Measurements from ENCODE around the gene SERINC1. TPM values are rescaled to one million over a fixed set of nuclear protein-coding genes. Genes with fewer than 3 reads are reported as not detected.

SERINC1 gene
- total RNA-seq, 1 donor from 2014 or later = 392 TPM

DNA sequence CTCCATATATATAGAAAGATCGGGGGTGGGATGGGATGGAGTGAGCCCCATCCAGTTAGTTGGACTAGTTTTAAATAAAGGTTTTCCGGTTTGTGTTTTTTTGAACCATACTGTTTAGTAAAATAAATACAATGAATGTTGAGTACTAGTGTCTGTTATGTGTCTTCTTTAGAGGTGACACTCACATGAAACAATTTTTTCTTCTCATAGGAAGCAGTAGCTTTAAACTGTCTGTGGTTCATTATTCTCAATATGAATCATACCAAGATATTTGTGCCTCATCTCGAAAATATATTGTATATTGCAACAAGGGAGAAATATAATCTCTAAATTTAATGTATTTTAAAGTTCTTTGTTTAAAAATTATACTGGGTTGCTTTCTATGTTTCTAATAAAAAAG is 38.8 kb downstream of the SERINC1 start:
- no peak for DNase-seq (ENCODE audit: low read depth)

DNA sequence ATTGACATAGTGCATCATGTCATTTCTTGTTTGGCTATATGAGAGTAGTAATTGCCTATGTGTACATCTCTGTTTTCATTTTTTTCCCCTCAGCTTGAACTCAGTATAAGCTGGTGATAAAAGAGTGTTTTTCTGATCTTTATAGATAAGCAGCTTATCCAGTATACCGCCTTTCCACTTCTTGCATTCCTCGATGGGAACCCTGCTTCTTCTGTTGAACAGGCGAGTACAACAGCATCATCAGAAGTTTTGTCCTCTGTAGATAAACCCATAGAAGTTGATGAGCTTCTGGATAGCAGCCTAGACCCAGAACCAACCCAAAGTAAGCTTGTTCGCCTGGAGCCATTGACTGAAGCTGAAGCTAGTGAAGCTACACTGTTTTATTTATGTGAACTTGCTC is 39.8 kb downstream of the SERINC1 start:
- no peak for DNase-seq (ENCODE audit: low read depth)

DNA sequence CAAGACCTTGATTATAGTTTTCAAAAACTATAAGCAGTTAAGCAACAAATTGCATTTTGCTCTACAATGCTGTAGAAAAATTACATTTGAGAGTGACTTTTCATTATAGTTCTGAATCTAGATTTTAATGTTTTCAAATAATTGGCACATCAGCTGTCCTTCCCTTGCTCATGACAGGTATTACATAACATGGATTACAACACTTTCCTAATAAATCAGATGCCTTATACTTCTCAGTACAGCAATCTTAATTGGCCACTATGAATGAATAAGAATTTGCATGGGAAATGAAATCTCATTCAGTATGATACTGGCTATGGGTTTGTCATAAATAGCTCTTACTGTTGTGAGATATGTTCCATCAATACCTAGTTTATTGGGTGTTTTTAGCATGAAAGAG is 42.3 kb downstream of the SERINC1 start:
- no peak for DNase-seq (ENCODE audit: low read depth)

DNA sequence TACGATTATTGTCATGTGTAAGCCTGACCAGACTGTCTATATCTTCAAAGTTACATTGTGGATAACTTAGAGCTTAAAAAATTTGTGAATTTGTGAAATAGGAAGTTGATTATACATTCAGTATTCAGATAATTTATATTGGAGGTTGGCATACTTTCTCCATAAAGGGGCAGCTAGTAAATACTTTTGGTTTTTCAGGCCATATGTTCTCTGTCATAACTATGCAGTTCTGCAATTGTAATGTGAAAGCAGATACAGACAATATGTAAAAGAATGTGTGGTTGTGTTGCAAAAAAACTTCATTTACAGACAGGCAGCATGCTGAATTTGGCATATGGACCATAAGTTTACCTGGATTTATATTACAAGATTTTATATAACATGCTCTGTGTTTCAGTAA is 42.8 kb downstream of the SERINC1 start:
- no peak for DNase-seq (ENCODE audit: low read depth)

- DNase-seq (ENCODE audit: low read depth) = no peak
Measured at GRCh38 chr6:122426597-122426996, 45.0 kb downstream of the SERINC1 start.

DNA sequence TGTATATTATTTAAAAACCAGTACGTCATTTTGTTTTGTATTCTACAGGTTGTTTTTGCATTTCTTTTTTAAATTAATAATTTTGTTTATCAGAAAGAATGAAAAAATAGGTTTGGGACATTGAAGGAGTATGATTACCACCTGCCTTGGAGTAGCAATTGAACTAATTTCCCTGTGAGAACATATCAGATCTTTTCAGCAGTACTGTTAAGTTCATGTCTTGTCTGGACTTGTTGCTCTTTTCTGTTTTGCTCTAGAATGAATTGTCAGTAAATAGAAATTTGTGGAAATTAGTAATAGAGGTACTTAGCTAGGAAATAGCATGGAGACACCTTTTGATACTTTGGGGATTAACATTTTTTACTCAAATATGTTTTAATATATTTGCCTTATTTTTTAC is 47.9 kb downstream of the SERINC1 start:
- DNase-seq (ENCODE audit: low read depth) = no peak

DNA sequence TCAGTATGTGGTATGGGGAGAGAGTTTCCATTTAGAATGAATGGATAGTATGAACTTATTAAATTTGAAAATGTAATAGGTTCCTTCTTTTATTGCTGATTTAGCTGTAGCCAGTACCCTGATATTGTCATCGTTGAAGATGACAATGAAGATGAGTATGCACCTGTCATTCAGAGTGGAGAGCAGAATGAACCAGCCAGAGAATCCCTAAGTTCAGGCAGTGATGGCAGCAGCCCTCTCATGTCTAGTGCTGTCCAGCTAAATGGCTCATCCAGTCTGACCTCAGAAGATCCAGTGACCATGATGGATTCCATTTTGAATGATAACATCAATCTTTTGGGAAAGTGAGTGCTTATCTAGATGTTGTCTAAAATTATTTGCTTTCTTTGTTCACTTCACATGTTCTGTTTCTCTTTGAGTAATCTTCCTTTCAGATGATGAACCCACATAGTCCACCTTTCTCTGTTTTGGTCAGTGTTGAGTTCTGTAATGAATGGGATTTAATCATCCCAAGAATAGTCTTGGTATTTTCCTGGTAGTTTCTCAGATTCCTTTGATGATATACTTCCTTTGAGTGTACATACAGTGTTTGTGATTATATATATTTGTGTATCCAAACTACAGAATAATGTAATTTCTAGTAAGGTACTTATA is 48.9 kb downstream of the SERINC1 start:
- DNase-seq (ENCODE audit: low read depth) = no peak

DNA sequence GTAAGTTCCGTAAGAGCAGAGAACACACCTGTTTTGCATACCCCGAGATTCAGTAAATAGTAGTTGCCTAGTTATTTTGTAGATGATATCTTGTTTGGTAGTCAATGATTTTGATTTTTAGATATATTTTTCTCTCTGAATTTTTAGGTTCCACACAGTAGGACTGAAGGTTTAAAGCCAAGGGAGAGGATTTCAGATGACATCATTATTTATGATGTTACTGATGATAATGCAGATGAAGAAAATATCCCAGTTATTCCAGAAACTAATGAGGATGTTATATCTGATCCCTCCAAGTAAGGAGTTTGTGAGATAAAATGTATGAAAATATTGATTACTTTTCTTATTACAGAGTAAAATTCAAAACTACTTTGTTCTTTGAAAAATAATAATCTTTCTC is 49.6 kb downstream of the SERINC1 start:
- DNase-seq (ENCODE audit: low read depth) = no peak

DNA sequence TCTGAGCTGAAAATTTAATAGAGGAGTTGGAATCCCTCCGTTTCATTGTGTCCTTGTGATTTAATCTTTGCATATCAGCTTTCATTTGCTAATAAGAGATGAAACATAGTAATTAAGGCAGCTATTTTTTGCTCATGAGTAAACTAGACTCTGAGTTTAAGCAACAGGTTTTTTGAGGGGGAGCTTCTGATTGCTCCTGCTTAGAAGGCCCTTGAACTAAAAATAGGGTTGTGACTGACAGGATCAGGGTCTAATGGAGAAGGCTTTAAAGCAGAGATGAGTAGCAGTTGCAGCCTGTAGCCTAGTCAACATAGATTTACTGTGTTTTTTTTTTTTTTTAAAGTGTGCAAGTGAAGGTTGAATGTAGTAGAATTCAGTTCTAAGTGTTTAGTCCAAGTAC is 54.8 kb downstream of the SERINC1 start:
- no peak for DNase-seq (ENCODE audit: low read depth)

DNA sequence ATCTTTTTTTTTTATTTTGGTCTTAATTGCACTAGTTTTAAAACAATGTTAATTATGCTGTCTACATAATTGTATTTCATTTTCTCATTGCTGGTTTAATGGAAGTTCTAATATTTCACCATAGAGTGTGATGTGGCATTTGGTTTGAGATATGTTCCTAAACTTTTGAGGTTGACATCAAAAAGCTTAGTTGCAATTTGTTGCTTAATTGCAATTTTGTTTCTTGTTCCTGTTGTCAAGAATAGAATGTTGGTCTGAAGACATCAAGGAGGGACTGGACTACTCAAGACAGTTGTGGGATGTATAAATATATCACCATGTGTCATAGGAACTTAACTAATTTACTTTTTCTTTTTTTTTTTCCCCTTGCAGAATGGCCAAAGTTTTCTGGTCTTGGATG is 59.6 kb downstream of the SERINC1 start:
- DNase-seq (ENCODE audit: low read depth) = no peak

DNA sequence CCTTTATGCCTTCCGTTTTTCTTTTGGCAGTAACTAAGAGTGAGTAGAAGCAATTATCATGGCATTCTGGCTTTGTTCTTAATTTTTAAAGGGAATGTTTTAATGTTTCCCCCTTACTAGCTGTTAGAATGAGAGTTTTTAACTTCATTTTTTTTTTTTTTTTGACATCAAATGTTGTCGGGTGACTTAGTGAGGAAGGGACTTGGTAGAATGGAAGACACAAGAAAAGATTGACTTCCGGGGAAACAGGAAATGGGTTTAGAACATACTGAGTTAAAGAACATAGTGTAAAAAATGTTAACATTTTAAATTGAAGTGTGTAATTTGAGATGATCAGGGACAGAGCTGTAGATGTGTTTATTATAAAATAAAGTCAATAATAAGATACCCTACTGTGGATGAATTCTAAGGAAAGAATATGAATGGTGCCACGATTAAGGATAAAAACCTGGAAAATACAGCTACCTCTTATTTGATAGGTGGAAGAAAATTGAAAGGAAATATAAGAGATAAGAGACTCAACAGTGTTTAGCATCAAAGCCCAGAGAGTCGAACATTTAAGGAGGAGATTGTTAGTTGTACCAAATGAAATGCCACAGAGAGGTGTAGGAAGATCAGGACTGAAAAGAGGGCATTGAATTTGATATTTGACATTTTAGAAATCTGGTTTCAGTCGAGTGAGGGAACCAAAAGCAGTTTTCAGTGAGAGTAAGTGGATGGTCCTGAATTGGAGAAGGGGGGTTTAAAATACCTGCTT is 62.7 kb downstream of the SERINC1 start:
- no peak for DNase-seq (ENCODE audit: low read depth)

GRCh38 chr6:122408240-122408639 is 63.4 kb downstream of the SERINC1 start:
- no peak for DNase-seq (ENCODE audit: low read depth)

GRCh38 chr6:122407712-122408111 is 63.9 kb downstream of the SERINC1 start:
- DNase-seq (ENCODE audit: low read depth) = no peak

GRCh38 chr6:122406187-122406586 is 65.4 kb downstream of the SERINC1 start:
- DNase-seq (ENCODE audit: low read depth) = no peak

- DNase-seq (ENCODE audit: low read depth) = peak; percentile 26
Measured at GRCh38 chr6:122405417-122405816, 66.2 kb downstream of the SERINC1 start.

DNA sequence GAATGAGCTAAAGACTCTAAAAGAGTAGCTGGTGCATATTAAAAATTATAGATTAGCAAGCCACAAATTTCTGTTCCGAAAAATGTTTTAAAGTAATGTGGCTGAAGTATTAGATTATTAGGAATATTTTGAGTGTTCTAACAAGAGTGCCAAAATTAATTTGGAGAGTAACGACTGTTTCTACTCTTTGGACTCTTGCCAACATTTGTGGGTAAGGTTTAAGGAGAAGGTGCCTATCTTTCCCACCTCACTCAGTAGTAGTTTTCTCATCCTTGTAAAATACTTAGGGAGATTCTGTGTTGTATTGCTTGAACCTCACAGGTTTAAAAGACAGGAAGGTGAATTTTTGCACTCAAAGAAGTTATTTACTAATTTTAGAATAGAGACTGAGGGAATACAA is 67.2 kb downstream of the SERINC1 start:
- DNase-seq (ENCODE audit: low read depth) = no peak

DNA sequence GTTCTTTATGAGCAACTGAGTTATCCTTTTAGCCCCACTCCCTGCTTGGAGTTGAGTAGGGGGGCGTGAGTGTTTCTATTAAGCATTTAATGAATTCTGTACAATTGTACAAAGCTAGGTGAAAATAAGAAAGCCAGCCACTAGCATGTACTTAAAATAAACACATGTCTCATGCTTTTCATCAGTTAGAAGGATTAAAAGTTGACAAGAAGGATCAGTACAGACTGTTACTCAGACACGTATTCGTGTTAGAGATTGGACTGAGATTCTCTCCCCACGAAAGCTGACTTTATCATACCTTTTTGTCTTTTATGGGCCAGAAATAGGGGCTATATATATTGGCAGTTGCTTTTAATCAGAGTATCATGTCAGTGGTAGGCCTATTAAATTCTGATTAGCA is 70.5 kb downstream of the SERINC1 start:
- DNase-seq (ENCODE audit: low read depth) = no peak

DNA sequence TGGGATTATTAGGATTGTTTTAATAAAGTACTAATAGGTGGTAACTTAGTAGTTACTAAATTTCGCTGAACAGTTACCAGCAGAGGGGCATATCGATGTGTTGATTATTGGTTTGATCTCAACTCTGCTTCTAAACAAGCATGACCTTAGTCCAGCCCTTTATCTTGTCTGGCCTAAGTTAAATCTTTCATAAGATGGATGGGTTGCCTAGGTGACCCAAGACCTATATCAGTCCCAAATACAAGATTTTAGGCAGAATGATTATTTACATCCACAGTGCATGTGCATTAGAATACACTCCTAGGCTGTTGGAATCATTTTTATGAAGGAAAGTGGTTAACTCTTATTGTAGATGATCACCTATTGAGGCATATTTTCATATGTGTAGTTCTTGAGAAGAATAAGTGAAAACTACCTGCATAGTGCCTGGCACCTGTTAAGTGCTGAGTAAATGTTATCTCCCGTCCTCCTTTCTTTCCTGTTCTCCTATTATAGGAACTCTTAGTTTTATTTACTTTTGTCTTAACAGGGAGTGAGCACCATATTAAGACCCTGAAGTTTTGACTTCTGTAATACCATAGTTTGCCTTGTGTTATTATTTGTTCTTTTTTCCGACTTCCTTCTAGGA is 71.0 kb downstream of the SERINC1 start:
- no peak for DNase-seq (ENCODE audit: low read depth)

DNA sequence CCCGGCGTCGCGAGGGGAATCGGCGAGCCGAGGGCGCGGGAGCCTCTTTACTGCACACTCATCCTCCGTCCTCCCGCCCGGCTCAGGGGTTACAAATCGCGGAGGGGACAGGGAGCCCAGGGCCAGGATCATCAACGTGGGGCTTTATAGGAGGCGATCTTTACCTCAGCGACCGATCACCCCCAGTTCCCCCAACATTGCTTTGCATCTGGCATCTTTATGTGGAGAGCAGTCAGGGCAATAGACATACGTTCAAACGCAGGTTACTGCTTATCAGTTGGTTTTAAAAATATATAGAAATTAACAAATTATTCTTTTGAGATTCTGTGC is 71.5 kb downstream of the SERINC1 start:
- no peak for DNase-seq (ENCODE audit: low read depth)

- peak; percentile 98 for DNase-seq (ENCODE audit: low read depth)
Measured at GRCh38 chr6:122399348-122400120, 72.1 kb downstream of the SERINC1 start, which contains the start of gene HSF2. Gene HSF2 (plus strand): TSS chr6:122399652. CDS start chr6:122399738, 86 bp downstream.

GRCh38 chr6:122399055-122399347 is 72.6 kb downstream of the SERINC1 start:
- no peak for DNase-seq (ENCODE audit: low read depth)

DNA sequence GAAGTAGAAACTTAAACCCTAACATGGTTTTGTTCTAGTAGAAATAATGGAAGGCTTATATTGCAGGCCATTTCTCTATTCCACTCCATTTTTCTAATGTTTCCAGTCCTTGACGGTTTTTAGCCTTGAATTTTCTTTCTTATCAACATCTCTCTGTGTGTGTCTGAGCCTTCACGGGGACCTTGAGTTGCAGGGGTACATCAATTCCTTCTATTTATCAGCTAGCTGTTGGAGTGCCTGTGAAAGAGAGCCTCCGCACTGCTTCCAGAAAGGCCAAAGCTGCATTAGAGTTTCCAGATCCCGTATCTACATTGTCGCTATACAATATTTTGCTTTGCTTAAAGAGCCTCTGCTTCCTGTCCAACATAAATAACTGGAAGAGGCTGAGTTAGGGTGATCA is 77.6 kb downstream of the SERINC1 start:
- DNase-seq (ENCODE audit: low read depth) = no peak
